H1 (cell line): Measurements from ENCODE around the gene KCNQ1. TPM values are rescaled to one million over a fixed set of nuclear protein-coding genes. Genes with fewer than 3 reads are reported as not detected.

ENCODE experiments used
- CTCF ChIA-PET: fragments of 300-600 bp; sonication (Branson Sonifier 250); formaldehyde crosslinking; loops from one replicate; lab custom pipeline; 2021; ENCODE audit not compliant: partially characterized antibody; lab: Charles Lee
- POLR2A ChIA-PET: fragments of 300-600 bp; sonication (Branson Sonifier 250); formaldehyde crosslinking; loops from one replicate; lab custom pipeline; 2021; ENCODE audit warnings: inconsistent platforms; ENCODE audit not compliant: partially characterized antibody; lab: Charles Lee
- DNase-seq, 2 experiments: peaks; one replicate each; pipeline versions ENCODE4 v3.0.0 to v3.0.0-alpha.2; 2010 to 2022; ENCODE audit warnings: low spot score in 2 of 2, low read depth in 1 of 2, mixed read lengths in 1 of 2
- FAIRE-seq: peaks from 2 replicates; lab custom pipeline; 2011; peaks lifted over from hg19 to GRCh38; lab: Jason Lieb, UNC
- H2AFZ ChIP-seq: 2 replicates; pipeline ENCODE4 v1.8.1; 2012; ENCODE audit warnings: low read length, inconsistent platforms
- H2AK5ac ChIP-seq: 2 replicates; pipeline ENCODE4 v1.6.1; 2013; ENCODE audit warnings: low read depth, low read length
- H2BK120ac ChIP-seq: replicated peaks from 2 replicates; pipeline ENCODE3; 2013; ENCODE audit warnings: low read depth, low read length, inconsistent platforms
- H2BK12ac ChIP-seq: 2 replicates; pipeline ENCODE4 v1.6.1; 2013; ENCODE audit warnings: low read depth, low read length
- H2BK15ac ChIP-seq: 2 replicates; pipeline ENCODE4 v1.6.1; 2013; ENCODE audit warnings: low read length
- H2BK20ac ChIP-seq: 2 replicates; pipeline ENCODE4 v1.6.1; 2013; ENCODE audit warnings: low read length
- H2BK5ac ChIP-seq: 2 replicates; pipeline ENCODE4 v1.6.1; 2013; ENCODE audit warnings: low read depth, low read length
- H3K14ac ChIP-seq: 2 replicates; pipeline ENCODE4 v1.6.1; 2013; ENCODE audit warnings: inconsistent platforms; ENCODE audit not compliant: insufficient read length
- H3K18ac ChIP-seq: 2 replicates; pipeline ENCODE4 v1.6.1; 2013; ENCODE audit warnings: low read length; ENCODE audit errors: extremely low read depth
- H3K23ac ChIP-seq: 2 replicates; pipeline ENCODE4 v1.6.1; 2013; ENCODE audit warnings: inconsistent platforms; ENCODE audit not compliant: insufficient read length
- H3K23me2 ChIP-seq: 2 replicates; pipeline ENCODE4 v1.6.1; 2013; ENCODE audit warnings: low read depth, low read length
- H3K27ac ChIP-seq: 2 replicates; pipeline ENCODE4 v1.6.1; 2011; ENCODE audit warnings: low read depth, low read length, inconsistent platforms
- H3K27me3 ChIP-seq, 4 experiments: replicated peaks in 1 of 4; 1 replicate in 1 of 4; 2 replicates in 3 of 4; pipeline versions ENCODE4 v1.6.1 to v1.8.1; 2011 to 2013; ENCODE audit warnings: low read length in 3 of 4, mild to moderate bottlenecking in 3 of 4, inconsistent platforms in 2 of 4, mixed read lengths in 2 of 4, moderate library complexity in 1 of 4; ENCODE audit not compliant: control insufficient read depth in 3 of 4, insufficient read depth in 3 of 4; ENCODE audit errors: extremely low read depth in 1 of 4
- H3K36me3 ChIP-seq, 4 experiments: 2 replicates each; pipeline versions ENCODE4 v1.6.1 to v1.8.1; 2011 to 2013; ENCODE audit warnings: mild to moderate bottlenecking in 4 of 4, low read length in 3 of 4, moderate library complexity in 2 of 4, control low read depth in 1 of 4, inconsistent platforms in 1 of 4; ENCODE audit not compliant: insufficient read depth in 4 of 4, control insufficient read depth in 2 of 4
- H3K4ac ChIP-seq: replicated peaks from 2 replicates; pipeline ENCODE3; 2013; ENCODE audit warnings: low read length, low read depth, mixed read lengths, inconsistent platforms; ENCODE audit not compliant: insufficient read length
- H3K4me1 ChIP-seq, 4 experiments: replicated peaks in 1 of 4; 1 replicate in 1 of 4; 2 replicates in 3 of 4; pipeline versions ENCODE4 v1.6.1 to v1.8.1; 2011 to 2013; ENCODE audit warnings: low read length in 3 of 4, inconsistent platforms in 2 of 4, mixed read lengths in 1 of 4; ENCODE audit not compliant: insufficient read depth in 4 of 4, control insufficient read depth in 3 of 4
- H3K4me2 ChIP-seq, 2 experiments: 2 replicates each; pipeline versions ENCODE4 v1.6.1 to v1.8.1; 2011 to 2013; ENCODE audit warnings: low read depth in 2 of 2, low read length in 2 of 2, control low read depth in 1 of 2, inconsistent platforms in 1 of 2, mild to moderate bottlenecking in 1 of 2; ENCODE audit not compliant: insufficient read depth in 1 of 2
- H3K4me3 ChIP-seq, 4 experiments: fragments of 200-600, 300-600 bp in 1 of 4; sonication (generic), shearing (Covaris generic), sonication (Bioruptor Twin) in 1 of 4; 2 replicates each; pipeline versions ENCODE4 v1.5.1 to v1.8.1; 2011 to 2016; ENCODE audit warnings: low read length in 4 of 4, low read depth in 3 of 4, control low read depth in 2 of 4, inconsistent platforms in 2 of 4, mild to moderate bottlenecking in 2 of 4, mixed read lengths in 1 of 4, moderate library complexity in 1 of 4; ENCODE audit not compliant: insufficient read depth in 2 of 4; ENCODE audit errors: extremely low read depth in 1 of 4
- H3K56ac ChIP-seq: replicated peaks from 2 replicates; pipeline ENCODE3; 2013; ENCODE audit warnings: low read depth, mild to moderate bottlenecking, mixed read lengths, low read length, inconsistent platforms; ENCODE audit not compliant: insufficient read length
- H3K79me1 ChIP-seq: 2 replicates; pipeline ENCODE4 v1.6.1; 2013; ENCODE audit warnings: low read depth, low read length, control low read depth
- H3K79me2 ChIP-seq, 2 experiments: 2 replicates each; pipeline versions ENCODE4 v1.6.1 to v1.8.1; 2012 to 2013; ENCODE audit warnings: low read length in 2 of 2, mild to moderate bottlenecking in 2 of 2, inconsistent platforms in 1 of 2; ENCODE audit not compliant: insufficient read depth in 2 of 2, control insufficient read depth in 1 of 2
- H3K9ac ChIP-seq, 4 experiments: replicated peaks in 1 of 4; 1 replicate in 1 of 4; 2 replicates in 3 of 4; pipeline versions ENCODE4 v1.6.1 to v1.8.1; 2011 to 2013; ENCODE audit warnings: low read depth in 3 of 4, low read length in 3 of 4, control low read depth in 2 of 4, mild to moderate bottlenecking in 2 of 4, moderate library complexity in 2 of 4, inconsistent platforms in 1 of 4; ENCODE audit errors: extremely low read depth in 1 of 4
- H3K9me3 ChIP-seq, 2 experiments: 2 replicates each; pipeline versions ENCODE4 v1.6.1 to v1.8.1; 2012 to 2013; ENCODE audit warnings: mild to moderate bottlenecking in 2 of 2, moderate library complexity in 2 of 2, control low read depth in 1 of 2, inconsistent platforms in 1 of 2, low read depth in 1 of 2, low read length in 1 of 2, mixed read lengths in 1 of 2; ENCODE audit not compliant: insufficient read depth in 2 of 2
- H4K20me1 ChIP-seq, 2 experiments: replicated peaks in 1 of 2; 2 replicates each; pipeline versions ENCODE3 to v1.8.1; 2011 to 2013; ENCODE audit warnings: inconsistent platforms in 2 of 2, low read length in 2 of 2, mild to moderate bottlenecking in 1 of 2; ENCODE audit not compliant: insufficient read depth in 2 of 2, control insufficient read depth in 1 of 2
- H4K5ac ChIP-seq: 2 replicates; pipeline ENCODE4 v1.6.1; 2013; ENCODE audit warnings: low read length, low read depth, mixed read lengths, inconsistent platforms; ENCODE audit not compliant: insufficient read length
- H4K8ac ChIP-seq: 2 replicates; pipeline ENCODE4 v1.8.0; 2013; ENCODE audit warnings: mild to moderate bottlenecking, moderate library complexity, low read length, inconsistent platforms; ENCODE audit not compliant: insufficient read depth; ENCODE audit errors: extremely low read depth
- H4K91ac ChIP-seq: replicated peaks from 2 replicates; pipeline ENCODE3; 2013; ENCODE audit warnings: low read length, mixed read lengths, inconsistent platforms; ENCODE audit not compliant: insufficient read length
- BACH1 ChIP-seq: IDR thresholded peaks from 2 replicates; pipeline ENCODE4 v1.6.1; 2012; ENCODE audit warnings: low read length, improper control_type of control experiment
- BCL11A ChIP-seq, 2 experiments: IDR thresholded peaks; one replicate each; pipeline ENCODE4 v1.6.1; 2011; ENCODE audit warnings: low read depth in 2 of 2, low read length in 2 of 2, mild to moderate bottlenecking in 2 of 2
- CHD1 ChIP-seq: IDR thresholded peaks from 2 replicates; pipeline ENCODE4 v1.6.1; 2012; ENCODE audit warnings: low read depth, low read length, improper control_type of control experiment
- CTBP2 ChIP-seq: IDR thresholded peaks from 2 replicates; pipeline ENCODE4 v1.7.0; 2011; ENCODE audit warnings: borderline replicate concordance, mild to moderate bottlenecking, moderate library complexity, mixed read lengths, low read length; ENCODE audit not compliant: insufficient read depth, insufficient read length
- FOSL1 ChIP-seq: IDR thresholded peaks from 2 replicates; pipeline ENCODE4 v1.6.1; 2011; ENCODE audit warnings: mild to moderate bottlenecking, low read depth, low read length, moderate library complexity; ENCODE audit not compliant: insufficient read depth
- MAFK ChIP-seq: IDR thresholded peaks from 2 replicates; pipeline ENCODE4 v1.6.1; 2012; ENCODE audit warnings: low read depth, mild to moderate bottlenecking, improper control_type of control experiment, low read length
- NRF1 ChIP-seq: IDR thresholded peaks from 2 replicates; pipeline ENCODE4 v1.6.1; 2011; ENCODE audit warnings: mild to moderate bottlenecking, low read depth, low read length, improper control_type of control experiment
- SP4 ChIP-seq: IDR thresholded peaks from 2 replicates; pipeline ENCODE4 v1.6.1; 2012; ENCODE audit warnings: low read length, inconsistent platforms
- TCF12 ChIP-seq: IDR thresholded peaks from 2 replicates; pipeline ENCODE4 v1.6.1; 2011; ENCODE audit warnings: low read depth, mild to moderate bottlenecking, low read length
- WGBS, 2 experiments: shearing (Covaris generic) in 1 of 2; methylation state at CpG; one replicate each; pipeline versions ENCODE4 v1.1.6 to v1.1.7; 2013 to 2015; ENCODE audit warnings: low lambda C conversion rate in 2 of 2, mixed read lengths in 2 of 2, inconsistent platforms in 1 of 2, low coverage in 1 of 2, missing lambda C conversion rate in 1 of 2; ENCODE audit not compliant: insufficient replicate concordance in 2 of 2, insufficient coverage in 1 of 2, insufficient read length in 1 of 2; ENCODE audit errors: extremely low coverage in 1 of 2, missing lambda C conversion rate in 1 of 2; 5-methylcytosine and 5-hydroxymethylcytosine counted together
- polyA plus RNA-seq, 7 experiments: library from polyadenylated mRNA; depleted of rRNA in 3 of 7; stranded (reverse) in 5 of 7; unstranded in 2 of 7; fragments of >200 nt in 5 of 7; fragments of 200-250 nt in 2 of 7; gene quantifications; 1 replicate in 5 of 7; 2 replicates in 1 of 7; 4 replicates in 1 of 7; pipeline versions ENCODE4 v1.2.1 to v1.2.3, GENCODE V29; 2011 to 2013; ENCODE audit warnings: missing spikeins in 2 of 7, mixed read lengths in 2 of 7
- total RNA-seq: library from RNA; stranded (reverse); fragmentation: NEBNext Ultra II Directional; extraction: Animal tissue kit (Norgen Biotek cat#: 25700); gene quantifications from 2 replicates; pipeline ENCODE4 v1.2.1, GENCODE V29; 2021
- TF ChIP-seq, protein P1 (sequence below): IDR thresholded peaks from 2 replicates; pipeline ENCODE4 v1.6.1; 2012; ENCODE audit warnings: low read length, inconsistent platforms
- TF ChIP-seq, protein P2 (sequence below): IDR thresholded peaks from 2 replicates; pipeline ENCODE4 v1.6.1; 2012; ENCODE audit warnings: inconsistent platforms

The KCNQ1 gene
- total and polyA plus RNA-seq, 2 of the 8 experiments (the other 6 are each of a cell fraction or from before 2014, with no cell fraction given): 1.9 to 2.0 TPM

DNA sequence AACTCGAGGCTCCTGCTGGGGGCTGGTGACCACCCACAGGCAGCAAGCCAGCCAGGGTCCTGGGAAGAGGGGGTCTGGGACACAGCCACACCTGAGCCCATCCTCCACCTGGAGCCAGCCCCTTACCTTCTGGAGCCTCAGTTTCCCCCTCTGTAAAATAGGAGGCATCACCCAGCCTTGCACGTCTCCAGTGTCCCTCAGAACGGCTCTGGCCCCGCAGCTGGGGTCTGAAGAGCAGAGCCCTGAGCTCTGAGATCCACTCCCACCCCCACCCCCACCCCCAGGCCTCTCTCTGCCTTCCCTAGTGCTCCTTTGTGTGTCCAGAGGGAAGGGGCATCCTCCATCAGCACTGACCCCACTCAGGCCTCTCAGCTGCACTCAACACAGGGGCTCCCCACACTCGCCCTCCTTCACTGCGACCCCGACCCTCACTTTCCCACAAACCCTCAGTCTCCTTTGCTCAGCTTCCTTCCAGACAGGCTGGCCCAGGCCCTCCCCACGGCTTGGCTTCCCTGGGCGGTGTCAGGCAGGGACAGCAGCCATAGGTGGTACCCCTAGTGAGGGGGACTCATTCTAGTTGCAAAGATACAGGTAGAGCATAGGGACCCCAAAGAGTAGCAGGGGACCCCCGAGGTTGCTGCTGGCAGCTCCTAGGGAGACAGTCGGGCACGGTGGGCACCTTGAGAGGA lies 288.3 kb downstream of the KCNQ1 start:
- Histone ChIP-seq H2BK120ac (no peak overlapping the region), H3K14ac (no peak overlapping the region), H3K18ac (no peak overlapping the region), H3K4me1 (peaks cover 0 to 4% (median 0%) of the 10 kb centered on the region in 4 experiments; a peak in 1 of 7 replicates), H3K36me3 (no peaks in the 10 kb centered on the region), H4K91ac (no peak overlapping the region), H3K23ac (no peak overlapping the region), H2BK5ac (no peak overlapping the region), H2BK15ac (no peak overlapping the region), H2AFZ (no peak overlapping the region), H3K9me3 (peaks cover 0 to 3% of the 10 kb centered on the region in 2 experiments; a peak in 2 of 4 replicates), H3K4me3 (no peak overlapping the region), H3K23me2 (no peaks in the 10 kb centered on the region), H4K20me1 (no peaks in the 10 kb centered on the region), H3K79me1 (no peaks in the 10 kb centered on the region), H3K9ac (no peak overlapping the region), H3K56ac (no peak overlapping the region), H4K5ac (no peak overlapping the region), H3K79me2 (no peaks in the 10 kb centered on the region), H3K27me3 (peaks cover 0 to 40% (median 22%) of the 10 kb centered on the region in 4 experiments; a peak in 6 of 7 replicates), H3K4ac (no peak overlapping the region), H2BK12ac (no peak overlapping the region), H2BK20ac (no peak overlapping the region), H2AK5ac (no peak overlapping the region), H3K27ac (no peak overlapping the region), H3K4me2 (no peak overlapping the region), H4K8ac (no peak overlapping the region)
- WGBS, 2 experiments: 83% methylated on average over 9 of the region's 12 CpGs; no CpG with 5 or more reads in 1 of the 2 experiments
- no peak for FAIRE-seq
- ChIA-PET CTCF (interaction anchor here (2.1 kb wide), 1 partner anchor 15 kb away, joined by 4 read pairs; no protein-coding TSS in a partner anchor), POLR2A (interaction anchor here (1.0 kb wide), 1 partner anchor 11 kb away, joined by 3 read pairs; no protein-coding TSS in a partner anchor)
- no peak for DNase-seq
- TF ChIP-seq MAFK (no peak), CHD1 (no peak), TCF12 (no peak), BCL11A (IDR thresholded peaks at IDR 0.05; ENCODE audit: low read depth in 2 of 2, low read length in 2 of 2) (no peak), NRF1 (no peak), BACH1 (no peak), FOSL1 (no peak), CTBP2 (no peak), SP4 (no peak)
- TF ChIP-seq, protein P1, sequence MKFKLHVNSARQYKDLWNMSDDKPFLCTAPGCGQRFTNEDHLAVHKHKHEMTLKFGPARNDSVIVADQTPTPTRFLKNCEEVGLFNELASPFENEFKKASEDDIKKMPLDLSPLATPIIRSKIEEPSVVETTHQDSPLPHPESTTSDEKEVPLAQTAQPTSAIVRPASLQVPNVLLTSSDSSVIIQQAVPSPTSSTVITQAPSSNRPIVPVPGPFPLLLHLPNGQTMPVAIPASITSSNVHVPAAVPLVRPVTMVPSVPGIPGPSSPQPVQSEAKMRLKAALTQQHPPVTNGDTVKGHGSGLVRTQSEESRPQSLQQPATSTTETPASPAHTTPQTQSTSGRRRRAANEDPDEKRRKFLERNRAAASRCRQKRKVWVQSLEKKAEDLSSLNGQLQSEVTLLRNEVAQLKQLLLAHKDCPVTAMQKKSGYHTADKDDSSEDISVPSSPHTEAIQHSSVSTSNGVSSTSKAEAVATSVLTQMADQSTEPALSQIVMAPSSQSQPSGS: no peak
- TF ChIP-seq, protein P2, sequence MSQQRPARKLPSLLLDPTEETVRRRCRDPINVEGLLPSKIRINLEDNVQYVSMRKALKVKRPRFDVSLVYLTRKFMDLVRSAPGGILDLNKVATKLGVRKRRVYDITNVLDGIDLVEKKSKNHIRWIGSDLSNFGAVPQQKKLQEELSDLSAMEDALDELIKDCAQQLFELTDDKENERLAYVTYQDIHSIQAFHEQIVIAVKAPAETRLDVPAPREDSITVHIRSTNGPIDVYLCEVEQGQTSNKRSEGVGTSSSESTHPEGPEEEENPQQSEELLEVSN: no peak
